ENCODE results near the gene STAC3.

STAC3 gene

GRCh38 chr12:57219993-57220754 is 30.8 kb downstream of the STAC3 start:
- no peak overlapping the region for H3K4me3 ChIP-seq (ENCODE audit: low read depth, low read length)
- TF ChIP-seq, protein P1, sequence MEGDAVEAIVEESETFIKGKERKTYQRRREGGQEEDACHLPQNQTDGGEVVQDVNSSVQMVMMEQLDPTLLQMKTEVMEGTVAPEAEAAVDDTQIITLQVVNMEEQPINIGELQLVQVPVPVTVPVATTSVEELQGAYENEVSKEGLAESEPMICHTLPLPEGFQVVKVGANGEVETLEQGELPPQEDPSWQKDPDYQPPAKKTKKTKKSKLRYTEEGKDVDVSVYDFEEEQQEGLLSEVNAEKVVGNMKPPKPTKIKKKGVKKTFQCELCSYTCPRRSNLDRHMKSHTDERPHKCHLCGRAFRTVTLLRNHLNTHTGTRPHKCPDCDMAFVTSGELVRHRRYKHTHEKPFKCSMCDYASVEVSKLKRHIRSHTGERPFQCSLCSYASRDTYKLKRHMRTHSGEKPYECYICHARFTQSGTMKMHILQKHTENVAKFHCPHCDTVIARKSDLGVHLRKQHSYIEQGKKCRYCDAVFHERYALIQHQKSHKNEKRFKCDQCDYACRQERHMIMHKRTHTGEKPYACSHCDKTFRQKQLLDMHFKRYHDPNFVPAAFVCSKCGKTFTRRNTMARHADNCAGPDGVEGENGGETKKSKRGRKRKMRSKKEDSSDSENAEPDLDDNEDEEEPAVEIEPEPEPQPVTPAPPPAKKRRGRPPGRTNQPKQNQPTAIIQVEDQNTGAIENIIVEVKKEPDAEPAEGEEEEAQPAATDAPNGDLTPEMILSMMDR (IDR thresholded peaks at IDR 0.05; ENCODE audit: borderline replicate concordance, insufficient read depth, low read depth, low read length): no peak

- TF ChIP-seq, protein P1 (IDR thresholded peaks at IDR 0.05; ENCODE audit: borderline replicate concordance, insufficient read depth, low read depth, low read length): no peak
- H3K4me3 ChIP-seq (ENCODE audit: low read depth, low read length): no peak overlapping the region
Measured at GRCh38 chr12:57219205-57219992, 31.6 kb downstream of the STAC3 start.

DNA sequence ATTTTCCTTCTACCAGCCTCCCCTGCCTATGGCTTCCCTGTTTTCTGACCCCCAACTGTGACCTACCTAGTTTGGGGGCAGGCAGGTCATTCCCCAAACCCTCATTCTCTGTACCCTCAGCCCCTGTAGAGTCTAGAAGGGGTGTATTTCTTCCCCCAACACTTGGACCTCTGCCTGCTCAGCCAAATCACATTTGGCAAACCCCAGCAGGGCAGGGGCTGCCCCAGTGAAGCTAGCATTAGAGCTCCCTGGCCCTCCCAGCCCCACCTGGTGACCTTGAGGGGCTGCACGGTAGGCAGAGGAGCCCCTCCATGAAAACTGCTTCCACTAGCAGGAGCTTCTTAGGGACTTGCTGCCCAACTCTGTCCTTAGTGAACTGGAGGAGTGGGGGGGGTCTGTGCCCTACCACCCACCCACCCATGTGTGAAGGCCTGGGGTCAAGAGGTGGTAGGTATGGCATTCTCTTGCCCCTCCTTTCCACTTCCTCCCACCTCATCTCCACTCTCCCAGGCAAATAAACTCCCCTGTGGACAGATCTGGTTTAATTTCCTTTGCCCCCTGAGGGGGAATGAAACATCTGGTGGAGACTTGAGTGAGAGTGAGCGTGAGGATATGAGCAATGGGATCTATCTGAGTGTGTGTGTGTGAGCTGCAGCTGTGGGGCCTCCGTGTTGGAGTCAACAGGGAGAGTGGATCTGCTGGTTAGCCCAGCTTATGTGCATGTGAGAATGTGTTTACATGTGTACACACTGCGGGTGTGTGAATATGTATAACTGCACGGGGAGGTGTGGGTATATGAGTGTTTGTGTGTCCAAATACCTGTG is 32.7 kb downstream of the STAC3 start:
- H3K4me3 ChIP-seq (ENCODE audit: low read depth, low read length): no peak overlapping the region
- TF ChIP-seq, protein P1 (IDR thresholded peaks at IDR 0.05; ENCODE audit: borderline replicate concordance, insufficient read depth, low read depth, low read length): no peak

GRCh38 chr12:57216921-57217879 is 33.8 kb downstream of the STAC3 start:
- TF ChIP-seq, protein P1 (IDR thresholded peaks at IDR 0.05; ENCODE audit: borderline replicate concordance, insufficient read depth, low read depth, low read length): no peak
- H3K4me3 ChIP-seq (ENCODE audit: low read depth, low read length): peak overlapping the region; percentile 18

DNA sequence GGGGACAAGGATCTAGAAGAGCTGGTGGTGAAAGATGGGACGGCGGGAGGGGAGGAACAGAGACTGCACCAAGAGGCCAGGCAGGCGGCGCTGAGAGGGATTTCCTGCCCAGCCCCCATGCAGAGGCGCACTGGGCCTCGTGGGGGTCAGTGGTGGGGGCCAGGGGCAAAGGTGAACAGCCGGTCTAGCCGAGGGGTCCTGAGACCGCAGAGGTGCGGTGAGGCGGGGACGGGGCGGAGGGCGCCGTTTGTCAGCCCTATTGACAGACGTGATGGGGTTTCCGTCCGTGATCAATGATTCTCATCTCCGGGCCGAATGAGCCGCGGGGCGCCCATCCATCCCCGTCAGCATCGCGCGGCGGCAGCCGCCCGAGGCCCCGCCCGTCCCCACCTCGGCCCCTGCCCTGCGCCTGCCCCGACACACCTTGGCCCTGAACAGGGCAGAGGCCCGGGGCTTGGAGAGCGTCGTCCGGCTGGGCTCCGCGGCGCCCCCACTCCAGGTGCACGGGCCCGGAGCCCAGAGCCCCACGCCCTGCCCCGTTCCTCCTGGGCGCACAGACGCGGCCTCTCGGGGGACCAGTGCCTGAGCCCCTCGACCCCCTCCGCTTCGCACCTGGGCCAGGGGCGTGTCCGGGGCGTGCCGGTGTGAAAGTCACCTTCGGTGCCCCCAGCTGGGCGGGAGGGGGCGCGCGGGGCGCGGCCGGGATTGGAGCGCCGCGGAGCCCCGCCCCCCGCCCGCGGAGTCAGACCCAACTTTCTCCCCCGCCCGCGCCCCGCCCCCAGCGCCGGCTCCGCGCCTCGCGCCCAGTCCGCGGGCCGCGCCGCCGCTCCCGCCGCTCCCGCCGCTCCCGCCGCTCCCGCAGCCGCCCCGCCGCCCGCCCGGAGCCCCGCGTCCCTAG is 34.7 kb downstream of the STAC3 start, which contains the start of gene NXPH4:
NXPH4 (plus strand) TSS at position 781 of the 898 bp plus-strand sequence. CDS start 176 bp downstream, outside the sequence.
- H3K4me3 ChIP-seq (ENCODE audit: low read depth, low read length): peak within 1 kb of the TSS; percentile 27
- TF ChIP-seq, protein P1 (IDR thresholded peaks at IDR 0.05; ENCODE audit: borderline replicate concordance, insufficient read depth, low read depth, low read length): no peak

Measured in GM12875 (cell line).